Upper lobe of right lung (tissue), 1 donor: Measurements from ENCODE around the gene SEMA6A. TPM values are rescaled to one million over a fixed set of nuclear protein-coding genes. Genes with fewer than 3 reads are reported as not detected.

Source experiments
- ATAC-seq: fragments of 200-7000 bp; cut with Tn5 transposase; one replicate; pipeline ENCODE4 v1.9.1; 2020; ENCODE audit warnings: mild to moderate bottlenecking, moderate library complexity
- DNase-seq: peaks from one replicate; pipeline ENCODE4 v3.0.0-alpha.2; 2020
- H3K27ac ChIP-seq: fragments of 200-600 bp; one replicate; pipeline ENCODE4 v1.8.0; 2022
- H3K27me3 ChIP-seq: fragments of 200-600 bp; one replicate; pipeline ENCODE4 v1.8.0; 2022; ENCODE audit warnings: mild to moderate bottlenecking
- H3K36me3 ChIP-seq: fragments of 200-600 bp; one replicate; pipeline ENCODE4 v1.8.0; 2022
- H3K4me1 ChIP-seq: fragments of 200-600 bp; one replicate; pipeline ENCODE4 v1.8.0; 2022
- H3K4me3 ChIP-seq: fragments of 200-600 bp; one replicate; pipeline ENCODE4 v1.8.0; 2022; ENCODE audit warnings: mild to moderate bottlenecking
- H3K9me3 ChIP-seq: fragments of 200-600 bp; one replicate; pipeline ENCODE4 v1.8.0; 2022
- CTCF ChIP-seq: fragments of 200-600 bp; IDR thresholded peaks from one replicate; pipeline ENCODE4 v1.8.0; 2022; ENCODE audit warnings: antibody characterized with exemption
- intact Hi-C: fragments of 100-400 bp; cut with DNase I; formaldehyde crosslinking; loops from one replicate; pipeline ENCODE4 v1.11.0; 2022
- total RNA-seq: library from RNA; stranded (reverse); fragmentation: NEBNext Ultra II Directional; extraction: Animal tissue kit (Norgen Biotek cat#: 25700); gene quantifications from one replicate; pipeline ENCODE4 v1.2.1, GENCODE V29; 2021
- donor health status: DM: no; HTN: yes; CAD: no; lungs with severe emphysema.

The SEMA6A gene
- total RNA-seq, 1 donor from 2014 or later: 33.3 TPM

- Histone ChIP-seq H3K27me3 (no peaks in the 10 kb centered on the region), H3K27ac (no peak overlapping the region), H3K4me1 (no peaks in the 10 kb centered on the region), H3K36me3 (no peaks in the 10 kb centered on the region), H3K4me3 (no peak overlapping the region), H3K9me3 (no peaks in the 10 kb centered on the region)
- TF ChIP-seq CTCF: no peak
- no peak for ATAC-seq
- intact Hi-C loops: no loop called here
- no peak for DNase-seq
Observed at GRCh38 chr5:116595498-116595897, 20.9 kb upstream of the SEMA6A start.

GRCh38 chr5:116593340-116593739 is 18.7 kb upstream of the SEMA6A start:
- Histone ChIP-seq H3K36me3 (no peaks in the 10 kb centered on the region), H3K4me3 (no peak overlapping the region), H3K4me1 (no peaks in the 10 kb centered on the region), H3K27me3 (no peaks in the 10 kb centered on the region), H3K27ac (no peak overlapping the region), H3K9me3 (no peaks in the 10 kb centered on the region)
- DNase-seq: no peak
- ATAC-seq: no peak
- intact Hi-C loops: no loop called here
- no peak for TF ChIP-seq CTCF

GRCh38 chr5:116585227-116585626 is 10.6 kb upstream of the SEMA6A start:
- no peak for TF ChIP-seq CTCF
- no peaks in the 10 kb centered on the region for H3K4me1 ChIP-seq
- no peaks in the 10 kb centered on the region for H3K9me3 ChIP-seq
- H3K36me3 ChIP-seq: no peaks in the 10 kb centered on the region
- DNase-seq (no peak), ATAC-seq (no peak)
- H3K4me3 ChIP-seq: no peak overlapping the region
- no peak overlapping the region for H3K27ac ChIP-seq
- intact Hi-C loops: no loop called here
- H3K27me3 ChIP-seq: no peaks in the 10 kb centered on the region

- Histone ChIP-seq H3K4me1 (no peaks in the 10 kb centered on the region), H3K27me3 (no peaks in the 10 kb centered on the region), H3K4me3 (no peak overlapping the region), H3K9me3 (no peaks in the 10 kb centered on the region), H3K36me3 (no peaks in the 10 kb centered on the region), H3K27ac (no peak overlapping the region)
- intact Hi-C loops: no loop called here
- no peak for TF ChIP-seq CTCF
- ATAC-seq (no peak), DNase-seq (no peak)
Observed at GRCh38 chr5:116583862-116584222, 9.2 kb upstream of the SEMA6A start.

GRCh38 chr5:116583085-116583861 is 8.7 kb upstream of the SEMA6A start:
- no peak for TF ChIP-seq CTCF
- DNase-seq (no peak), ATAC-seq (no peak)

GRCh38 chr5:116581910-116582309 is 7.3 kb upstream of the SEMA6A start:
- no peak overlapping the region for H3K4me3 ChIP-seq
- TF ChIP-seq CTCF: no peak
- H3K27me3 ChIP-seq: no peaks in the 10 kb centered on the region
- H3K4me1 ChIP-seq: no peaks in the 10 kb centered on the region
- intact Hi-C loops: no loop called here
- no peak overlapping the region for H3K27ac ChIP-seq
- DNase-seq (no peak), ATAC-seq (no peak)
- H3K36me3 ChIP-seq: no peaks in the 10 kb centered on the region
- H3K9me3 ChIP-seq: no peaks in the 10 kb centered on the region

More at GRCh38 chr5:116583085-116583861, 8.7 kb upstream of the SEMA6A start:
- H3K4me1 ChIP-seq: no peaks in the 10 kb centered on the region
- H3K27me3 ChIP-seq: no peaks in the 10 kb centered on the region
- H3K36me3 ChIP-seq: no peaks in the 10 kb centered on the region
- no peaks in the 10 kb centered on the region for H3K9me3 ChIP-seq
- intact Hi-C loops: no loop called here
- no peak overlapping the region for H3K4me3 ChIP-seq
- no peak overlapping the region for H3K27ac ChIP-seq
